Measurements from ENCODE around the gene HADHA.

Gene HADHA

GRCh38 chr2:26191316-26192159 is 52.9 kb downstream of the HADHA start:
- no peak for DNase-seq

- no peak for DNase-seq
Measured at GRCh38 chr2:26190369-26190768, 54.1 kb downstream of the HADHA start.

GRCh38 chr2:26189751-26190150 is 54.7 kb downstream of the HADHA start:
- no peak for DNase-seq

GRCh38 chr2:26189123-26189522 is 55.3 kb downstream of the HADHA start:
- no peak for DNase-seq

GRCh38 chr2:26187537-26188104 is 56.8 kb downstream of the HADHA start:
- no peak for DNase-seq

- no peak for DNase-seq
Measured at GRCh38 chr2:26187114-26187513, 57.3 kb downstream of the HADHA start.

- DNase-seq, result no peak
Measured at GRCh38 chr2:26185954-26186770, 58.3 kb downstream of the HADHA start.

GRCh38 chr2:26185304-26185928 is 59.0 kb downstream of the HADHA start:
- no peak for DNase-seq

- DNase-seq, result peak; percentile 93
Measured at GRCh38 chr2:26184555-26185303, 59.7 kb downstream of the HADHA start.

GRCh38 chr2:26184121-26184520 is 60.3 kb downstream of the HADHA start:
- no peak for DNase-seq

- no peak for DNase-seq
Measured at GRCh38 chr2:26182887-26183630, 61.4 kb downstream of the HADHA start.

GRCh38 chr2:26182441-26182840 is 62.0 kb downstream of the HADHA start:
- no peak for DNase-seq

- no peak for DNase-seq
Measured at GRCh38 chr2:26179446-26179913, 65.0 kb downstream of the HADHA start.

GRCh38 chr2:26178746-26179436 is 65.5 kb downstream of the HADHA start:
- peak; percentile 53 for DNase-seq

- no peak for DNase-seq
Measured at GRCh38 chr2:26178246-26178645, 66.2 kb downstream of the HADHA start.

GRCh38 chr2:26177122-26177521 is 67.3 kb downstream of the HADHA start:
- no peak for DNase-seq

- no peak for DNase-seq
Measured at GRCh38 chr2:26176279-26176615, 68.2 kb downstream of the HADHA start.

GRCh38 chr2:26175466-26176278 is 68.8 kb downstream of the HADHA start:
- no peak for DNase-seq

- DNase-seq, result no peak
Measured at GRCh38 chr2:26174691-26175465, 69.6 kb downstream of the HADHA start.

Data from CD4-positive, alpha-beta T cell treated with Interleukin-17A for 4 hours (primary cell).